GM13976 (cell line): ENCODE results near the gene CASK.

Experiments used
- DNase-seq: peaks from one replicate; pipeline ENCODE4 v3.0.0; 2012; ENCODE audit warnings: low spot score
- in situ Hi-C: fragments of 300-500 bp; cut with MboI; formaldehyde crosslinking; loops from one replicate; pipeline ENCODE4 v1.12.0; 2022; ENCODE audit warnings: low sequenced_read_pairs, mixed read lengths, inconsistent platforms; ENCODE audit not compliant: unreplicated experiment
- TF ChIP-seq, protein P1 (sequence below): IDR thresholded peaks from 2 replicates; pipeline ENCODE4 v1.5.1; 2012; ENCODE audit warnings: borderline replicate concordance, mild to moderate bottlenecking; ENCODE audit not compliant: insufficient read depth; ENCODE audit errors: extremely low read depth, missing control alignments, control extremely low read depth

CASK gene

DNA sequence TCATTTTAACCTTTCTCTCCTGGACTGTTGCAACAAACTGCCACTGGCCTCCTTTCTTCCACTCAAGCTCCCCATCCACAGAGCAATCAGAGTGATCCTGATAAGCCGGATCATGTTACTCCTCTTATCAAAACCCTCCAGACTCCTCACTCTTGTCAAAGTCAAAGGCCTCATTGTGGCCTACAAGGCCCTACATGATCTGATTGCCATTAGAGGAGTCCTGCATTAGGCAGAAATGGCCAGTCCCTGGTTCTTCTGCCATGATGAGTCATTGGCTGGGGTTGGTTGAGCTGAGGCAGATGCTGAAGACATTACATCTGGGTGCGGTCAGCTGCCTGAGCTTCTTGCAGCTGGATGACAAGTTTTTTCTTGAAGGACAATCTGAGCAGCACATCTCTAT is 32.7 kb upstream of the CASK start:
- in situ Hi-C loops: no loop called here
- TF ChIP-seq, protein P1, sequence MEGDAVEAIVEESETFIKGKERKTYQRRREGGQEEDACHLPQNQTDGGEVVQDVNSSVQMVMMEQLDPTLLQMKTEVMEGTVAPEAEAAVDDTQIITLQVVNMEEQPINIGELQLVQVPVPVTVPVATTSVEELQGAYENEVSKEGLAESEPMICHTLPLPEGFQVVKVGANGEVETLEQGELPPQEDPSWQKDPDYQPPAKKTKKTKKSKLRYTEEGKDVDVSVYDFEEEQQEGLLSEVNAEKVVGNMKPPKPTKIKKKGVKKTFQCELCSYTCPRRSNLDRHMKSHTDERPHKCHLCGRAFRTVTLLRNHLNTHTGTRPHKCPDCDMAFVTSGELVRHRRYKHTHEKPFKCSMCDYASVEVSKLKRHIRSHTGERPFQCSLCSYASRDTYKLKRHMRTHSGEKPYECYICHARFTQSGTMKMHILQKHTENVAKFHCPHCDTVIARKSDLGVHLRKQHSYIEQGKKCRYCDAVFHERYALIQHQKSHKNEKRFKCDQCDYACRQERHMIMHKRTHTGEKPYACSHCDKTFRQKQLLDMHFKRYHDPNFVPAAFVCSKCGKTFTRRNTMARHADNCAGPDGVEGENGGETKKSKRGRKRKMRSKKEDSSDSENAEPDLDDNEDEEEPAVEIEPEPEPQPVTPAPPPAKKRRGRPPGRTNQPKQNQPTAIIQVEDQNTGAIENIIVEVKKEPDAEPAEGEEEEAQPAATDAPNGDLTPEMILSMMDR: no peak
- no peak for DNase-seq

DNA sequence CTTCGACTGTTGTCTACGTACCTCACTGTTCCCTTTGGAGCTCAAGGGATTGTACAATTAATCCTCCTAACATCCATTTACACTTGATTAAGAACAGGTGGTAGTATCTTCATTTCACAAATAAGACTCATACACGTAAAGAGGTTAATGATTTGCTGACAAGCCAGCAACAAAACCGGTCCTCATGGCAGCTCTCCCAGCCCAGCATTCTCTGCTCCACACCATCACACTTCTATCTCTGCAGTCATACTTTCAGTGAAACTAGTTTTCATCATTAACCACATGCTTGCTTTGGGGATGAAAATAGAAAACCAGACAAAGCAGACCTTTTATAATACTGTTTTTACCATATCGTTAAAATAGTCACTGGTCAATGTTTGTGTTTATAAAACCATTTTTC is 28.7 kb upstream of the CASK start:
- TF ChIP-seq, protein P1: no peak
- in situ Hi-C loops: no loop called here
- no peak for DNase-seq

DNA sequence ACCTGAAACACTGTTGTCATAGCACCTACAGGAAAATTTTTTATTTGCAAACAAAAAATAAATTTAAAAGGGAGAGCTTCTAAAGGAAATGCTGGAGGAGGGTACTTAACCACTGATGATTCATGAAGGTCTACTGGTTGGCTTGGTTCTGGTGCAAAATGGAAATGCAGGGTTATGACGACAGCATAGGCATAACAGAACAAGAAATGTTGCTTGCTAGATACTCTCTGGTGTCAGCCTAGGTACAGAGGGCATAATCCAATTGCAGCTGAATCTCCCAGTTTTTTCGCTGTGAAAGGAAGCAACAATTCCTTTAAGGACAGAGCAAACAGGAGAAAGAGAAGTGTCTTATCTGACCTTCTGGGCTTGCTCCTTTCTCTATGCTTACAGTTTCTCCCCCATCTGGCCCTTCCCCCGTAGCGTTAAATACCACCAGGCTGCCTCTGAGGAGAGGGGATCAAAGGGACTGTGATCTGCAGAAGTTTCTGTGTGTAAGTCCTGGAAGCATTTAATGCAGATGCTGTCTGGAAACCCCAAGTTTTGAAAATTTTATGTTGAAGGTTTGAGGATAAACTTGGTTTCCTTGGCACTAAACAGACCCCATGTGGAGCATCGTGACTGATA is 23.7 kb upstream of the CASK start:
- in situ Hi-C loops: no loop called here
- no peak for DNase-seq
- TF ChIP-seq, protein P1: no peak

DNA sequence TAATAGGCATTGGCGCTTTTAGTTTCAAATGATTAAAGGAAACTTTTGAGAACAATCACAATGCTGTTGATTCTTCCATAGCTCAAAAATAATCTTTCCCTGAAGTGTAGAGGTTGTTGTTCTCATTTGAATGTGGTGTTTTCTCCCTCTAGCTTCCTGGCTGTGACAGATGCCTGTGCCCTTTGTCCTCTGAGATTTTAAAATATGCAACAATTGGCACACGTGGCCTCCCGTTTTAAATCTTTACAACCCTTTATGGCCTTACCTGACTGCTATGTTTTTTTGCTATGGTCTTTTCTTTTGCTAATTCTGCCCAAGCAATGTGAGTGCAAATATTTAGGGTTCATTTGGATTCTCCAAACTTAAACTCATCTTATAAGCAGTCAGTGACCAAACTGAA is 22.9 kb upstream of the CASK start:
- TF ChIP-seq, protein P1: no peak
- in situ Hi-C loops: no loop called here
- no peak for DNase-seq

DNA sequence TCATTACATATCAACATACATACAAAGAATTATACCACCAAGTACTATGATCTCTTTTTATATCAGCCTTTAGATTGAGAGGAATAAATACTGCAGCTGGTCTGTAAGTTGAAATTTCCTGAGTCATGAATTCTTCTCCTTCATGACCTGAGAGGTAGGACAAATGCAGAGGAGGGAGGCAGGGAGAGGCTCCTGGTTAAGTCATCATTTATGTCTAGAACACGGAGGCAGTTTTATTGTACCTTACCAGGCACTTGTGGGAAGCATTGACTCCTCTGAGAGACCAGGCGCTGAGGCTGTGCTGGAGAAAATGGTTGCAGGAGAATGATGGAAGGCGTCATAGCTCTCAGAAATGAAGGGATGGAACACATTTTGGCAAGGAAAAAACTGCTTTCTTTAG is 12.5 kb upstream of the CASK start:
- TF ChIP-seq, protein P1: no peak
- in situ Hi-C loops: no loop called here
- no peak for DNase-seq

DNA sequence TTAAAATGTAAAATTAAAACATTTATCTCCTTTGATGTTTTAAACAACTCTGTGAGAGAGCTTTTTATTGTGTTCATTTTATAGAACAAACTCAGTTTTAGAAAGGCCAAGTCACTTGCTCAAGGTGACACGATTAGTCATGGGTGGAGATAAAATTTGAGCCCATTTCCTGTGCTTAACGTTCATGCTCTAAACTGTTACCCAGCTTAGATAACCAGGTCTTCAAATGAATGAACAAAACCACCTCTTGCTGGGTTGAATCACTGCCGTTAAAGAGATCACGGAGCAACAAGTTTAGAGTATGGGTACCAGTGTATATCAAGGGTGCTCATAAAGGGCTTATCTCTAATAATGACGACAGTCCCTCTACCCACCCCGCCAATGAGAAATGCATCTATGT is 10.2 kb upstream of the CASK start:
- in situ Hi-C loops: no loop called here
- TF ChIP-seq, protein P1: no peak
- no peak for DNase-seq
